ENCODE measurements around the gene SPDYE1.
"Not testable (repeated sequence)": the region's sequence is repeated elsewhere in the genome, so short reads cannot be mapped to it uniquely, and the experiment has no call there.

SPDYE1 gene

GRCh38 chr7:43992896-43993295 lies 4.8 kb upstream of the SPDYE1 start:
- not testable (repeated sequence) for DNase-seq (ENCODE audit: low read depth in 3 of 3)

GRCh38 chr7:43994681-43995080 lies 3.0 kb upstream of the SPDYE1 start:
- DNase-seq (ENCODE audit: low read depth in 3 of 3): not testable (repeated sequence)

GRCh38 chr7:44012081-44012480 lies 14.4 kb downstream of the SPDYE1 start:
- DNase-seq (ENCODE audit: low read depth in 3 of 3): not testable (repeated sequence)

- not testable (repeated sequence) for DNase-seq (ENCODE audit: low read depth in 3 of 3)
These were observed 17.4 kb downstream of the SPDYE1 start for GRCh38 chr7:44015090-44015489.

GRCh38 chr7:44018857-44019807 lies 21.4 kb downstream of the SPDYE1 start:
- peak; percentile 97 to 99 (median 98) for DNase-seq (ENCODE audit: low read depth in 3 of 3)

- not testable (repeated sequence) for DNase-seq (ENCODE audit: low read depth in 3 of 3)
These were observed 22.1 kb downstream of the SPDYE1 start for GRCh38 chr7:44019825-44020224.

- DNase-seq (ENCODE audit: low read depth in 3 of 3): not testable (repeated sequence)
These were observed 24.4 kb downstream of the SPDYE1 start for GRCh38 chr7:44022069-44022468.

GRCh38 chr7:44022796-44023467 lies 25.2 kb downstream of the SPDYE1 start:
- not testable (repeated sequence) for DNase-seq (ENCODE audit: low read depth in 3 of 3)

GRCh38 chr7:44029433-44029832 lies 31.7 kb downstream of the SPDYE1 start:
- not testable (repeated sequence) for DNase-seq (ENCODE audit: low read depth in 3 of 3)

GRCh38 chr7:44030029-44030428 lies 32.3 kb downstream of the SPDYE1 start:
- not testable (repeated sequence) for DNase-seq (ENCODE audit: low read depth in 3 of 3)

- not testable (repeated sequence) for DNase-seq (ENCODE audit: low read depth in 3 of 3)
These were observed 33.6 kb downstream of the SPDYE1 start for GRCh38 chr7:44031319-44031718.

- not testable (repeated sequence) for DNase-seq (ENCODE audit: low read depth in 3 of 3)
These were observed 34.3 kb downstream of the SPDYE1 start for GRCh38 chr7:44032031-44032430.

GRCh38 chr7:44033971-44034844 lies 36.5 kb downstream of the SPDYE1 start:
- DNase-seq (ENCODE audit: low read depth in 3 of 3): not testable (repeated sequence)

GRCh38 chr7:44036364-44036763 lies 38.7 kb downstream of the SPDYE1 start:
- DNase-seq (ENCODE audit: low read depth in 3 of 3): not testable (repeated sequence)

- DNase-seq (ENCODE audit: low read depth in 3 of 3): not testable (repeated sequence)
These were observed 40.3 kb downstream of the SPDYE1 start for GRCh38 chr7:44037951-44038350.

GRCh38 chr7:44038553-44038952 lies 40.9 kb downstream of the SPDYE1 start:
- not testable (repeated sequence) for DNase-seq (ENCODE audit: low read depth in 3 of 3)

GRCh38 chr7:44038961-44039558 lies 41.4 kb downstream of the SPDYE1 start:
- DNase-seq (ENCODE audit: low read depth in 3 of 3): peak in 2 of 3 experiments; percentile 63 to 75

- DNase-seq (ENCODE audit: low read depth in 3 of 3): not testable (repeated sequence)
These were observed 42.2 kb downstream of the SPDYE1 start for GRCh38 chr7:44039800-44040492.

GRCh38 chr7:44040493-44040891 lies 42.8 kb downstream of the SPDYE1 start:
- DNase-seq (ENCODE audit: low read depth in 3 of 3): peak in 2 of 3 experiments; percentile 53 to 54

GRCh38 chr7:44042221-44042620 lies 44.5 kb downstream of the SPDYE1 start:
- DNase-seq (ENCODE audit: low read depth in 3 of 3): no peak

Data from stimulated activated CD4-positive, alpha-beta T cell treated with anti-CD3 and anti-CD28 coated beads, TNF-alpha, amount 100 ng/mL, for 4 hours (primary cell).